Measurements from ENCODE around the gene GMIP.

GRCh38 chr19:19679176-19680073 is 36.0 kb upstream of the GMIP start:
- TF ChIP-seq CTCF (IDR thresholded peaks at IDR 0.05) (no peak), POLR2A (IDR thresholded peaks at IDR 0.05) (no peak), POLR2AphosphoS5 (IDR thresholded peaks at IDR 0.05) (no peak), EP300 (IDR thresholded peaks at IDR 0.05) (no peak)
